OCI-LY1 (cell line): ENCODE results near the gene SCRN2.

Source experiments
- EZH2 ChIP-seq: fragments of 200-600 bp; sonication (generic), shearing (Covaris generic); IDR thresholded peaks from 2 replicates; pipeline ENCODE4 v1.8.0; 2017; ENCODE audit warnings: borderline replicate concordance, mixed run types, mild to moderate bottlenecking, antibody characterized with exemption, low read length, moderate library complexity, mixed read lengths
- TF ChIP-seq, protein P1 (sequence below): fragments of 200-600 bp; sonication (generic), shearing (Covaris generic); IDR thresholded peaks from 2 replicates; pipeline ENCODE4 v1.5.1; 2017; ENCODE audit warnings: mild to moderate bottlenecking, antibody characterized with exemption, low read length, moderate library complexity, mixed read lengths

DNA sequence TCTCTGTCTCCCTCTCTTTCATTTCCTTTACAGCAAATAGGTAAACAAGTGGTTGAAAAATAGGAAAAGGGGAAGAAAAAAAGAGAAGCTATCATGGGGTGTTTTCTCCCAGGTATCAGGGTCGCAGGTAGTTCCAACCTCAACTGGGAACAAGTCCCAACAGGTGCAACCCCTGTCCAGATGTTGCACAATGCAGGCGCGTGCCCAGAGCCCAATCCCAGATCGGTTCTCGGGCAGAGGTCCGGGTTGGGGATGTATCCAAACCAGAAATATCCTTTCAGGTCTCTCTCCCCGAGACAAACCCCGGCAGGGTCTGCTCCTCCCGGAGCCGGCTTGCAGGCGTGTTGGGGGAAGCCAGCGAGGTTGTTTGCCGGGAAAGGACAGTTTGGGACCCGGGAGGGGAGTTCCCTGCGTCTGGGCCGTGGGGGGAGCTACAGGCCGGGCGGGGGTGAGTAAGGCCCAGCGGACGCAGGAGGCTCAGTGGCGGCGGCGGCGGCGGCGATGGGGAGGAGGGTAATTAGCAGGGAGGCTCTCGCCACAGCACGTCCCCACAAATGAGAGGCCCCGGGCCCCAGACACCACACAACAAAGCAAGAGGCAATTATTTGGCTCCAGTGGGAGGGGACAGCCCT, 31.1 kb upstream of the SCRN2 start:
- no peak for TF ChIP-seq EZH2
- TF ChIP-seq, protein P1, sequence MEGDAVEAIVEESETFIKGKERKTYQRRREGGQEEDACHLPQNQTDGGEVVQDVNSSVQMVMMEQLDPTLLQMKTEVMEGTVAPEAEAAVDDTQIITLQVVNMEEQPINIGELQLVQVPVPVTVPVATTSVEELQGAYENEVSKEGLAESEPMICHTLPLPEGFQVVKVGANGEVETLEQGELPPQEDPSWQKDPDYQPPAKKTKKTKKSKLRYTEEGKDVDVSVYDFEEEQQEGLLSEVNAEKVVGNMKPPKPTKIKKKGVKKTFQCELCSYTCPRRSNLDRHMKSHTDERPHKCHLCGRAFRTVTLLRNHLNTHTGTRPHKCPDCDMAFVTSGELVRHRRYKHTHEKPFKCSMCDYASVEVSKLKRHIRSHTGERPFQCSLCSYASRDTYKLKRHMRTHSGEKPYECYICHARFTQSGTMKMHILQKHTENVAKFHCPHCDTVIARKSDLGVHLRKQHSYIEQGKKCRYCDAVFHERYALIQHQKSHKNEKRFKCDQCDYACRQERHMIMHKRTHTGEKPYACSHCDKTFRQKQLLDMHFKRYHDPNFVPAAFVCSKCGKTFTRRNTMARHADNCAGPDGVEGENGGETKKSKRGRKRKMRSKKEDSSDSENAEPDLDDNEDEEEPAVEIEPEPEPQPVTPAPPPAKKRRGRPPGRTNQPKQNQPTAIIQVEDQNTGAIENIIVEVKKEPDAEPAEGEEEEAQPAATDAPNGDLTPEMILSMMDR: no peak
